ENCODE measurements around the gene UNC5C.

The UNC5C gene

DNA sequence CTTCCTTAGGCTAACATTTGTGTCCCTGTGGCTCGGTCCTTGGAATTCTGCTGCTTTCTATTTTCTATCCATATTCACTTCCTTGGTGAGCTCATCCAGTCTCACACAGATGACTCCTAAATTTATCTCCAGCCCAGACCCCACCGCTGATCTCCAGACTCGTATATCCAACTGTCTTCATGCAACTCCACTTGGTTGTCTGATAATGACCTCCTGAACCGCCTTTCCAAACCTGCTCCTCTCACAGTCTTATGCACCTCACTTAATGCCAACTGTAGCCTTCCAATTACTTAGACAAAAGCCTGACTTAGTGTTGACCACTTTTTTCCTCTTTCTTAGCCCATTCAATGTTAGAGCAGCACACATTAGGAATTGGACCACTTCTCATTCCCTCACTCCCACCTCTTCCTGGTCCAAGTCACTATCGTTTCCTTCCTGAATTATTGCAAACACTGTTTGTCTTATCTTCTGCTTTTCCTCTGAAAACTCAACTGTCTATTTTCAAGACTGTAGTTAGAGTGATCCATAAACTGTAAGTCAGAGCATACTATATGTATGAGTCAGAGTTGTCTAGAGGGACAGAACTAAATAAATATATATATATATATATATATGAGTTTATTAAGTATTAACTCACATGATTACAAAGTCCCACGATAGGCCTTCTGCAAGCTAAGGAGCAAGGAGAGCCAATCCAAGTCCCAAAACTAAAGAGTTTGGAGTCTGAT is 292.5 kb downstream of the UNC5C start:
- peak; percentile 3 for DNase-seq

DNA sequence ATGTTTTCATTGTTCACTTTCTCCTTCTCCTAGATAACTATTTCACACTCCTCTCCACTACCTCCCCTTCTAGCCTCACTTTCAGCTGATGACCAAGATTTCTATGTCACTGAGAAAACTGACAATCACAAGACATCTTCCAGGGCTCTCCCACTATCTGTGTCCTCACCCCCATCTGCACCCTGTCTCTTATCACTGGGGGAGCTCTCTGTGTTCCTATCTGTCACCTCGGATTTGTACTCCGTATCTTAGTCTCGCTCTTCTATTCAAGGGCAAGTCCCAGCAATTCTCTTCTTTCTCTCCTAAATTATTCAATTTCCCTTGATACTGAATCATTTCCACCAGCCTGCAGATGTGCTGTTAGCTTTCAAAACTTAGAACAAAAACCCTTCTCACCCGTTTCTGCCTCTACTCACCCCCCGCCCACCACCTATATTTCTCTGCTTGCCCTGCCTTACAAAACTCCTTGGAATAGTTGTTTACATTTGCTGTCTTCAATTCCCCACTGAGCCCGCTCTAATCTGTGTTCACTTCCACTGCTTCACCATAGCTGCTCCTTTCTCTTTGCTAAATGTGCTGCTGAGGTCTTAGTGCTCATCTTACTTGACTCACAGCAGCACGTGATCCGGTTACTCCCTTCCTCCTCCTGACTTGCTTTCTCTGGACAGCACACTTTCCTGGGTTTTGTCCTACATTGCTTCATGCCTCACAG is 293.2 kb downstream of the UNC5C start:
- DNase-seq: peak; percentile 36

DNA sequence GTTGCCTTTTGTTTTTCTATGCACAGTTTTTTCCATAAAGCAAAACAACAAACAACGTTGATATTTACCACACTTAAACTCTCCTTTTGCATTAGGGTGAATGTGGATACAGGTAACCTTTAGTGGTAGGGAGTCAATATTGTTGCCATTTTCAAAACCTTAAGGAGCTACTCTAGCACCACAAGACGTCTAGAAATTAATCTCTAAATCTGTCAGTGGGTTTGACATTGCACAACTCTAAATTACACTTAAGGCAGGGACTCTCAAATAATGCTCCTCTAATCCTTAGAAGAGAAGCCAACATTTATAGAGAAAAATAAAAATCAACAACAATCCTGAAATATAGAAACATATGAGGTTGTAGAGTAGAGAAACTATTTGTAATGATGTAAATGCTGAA is 297.2 kb downstream of the UNC5C start:
- no peak for DNase-seq

DNA sequence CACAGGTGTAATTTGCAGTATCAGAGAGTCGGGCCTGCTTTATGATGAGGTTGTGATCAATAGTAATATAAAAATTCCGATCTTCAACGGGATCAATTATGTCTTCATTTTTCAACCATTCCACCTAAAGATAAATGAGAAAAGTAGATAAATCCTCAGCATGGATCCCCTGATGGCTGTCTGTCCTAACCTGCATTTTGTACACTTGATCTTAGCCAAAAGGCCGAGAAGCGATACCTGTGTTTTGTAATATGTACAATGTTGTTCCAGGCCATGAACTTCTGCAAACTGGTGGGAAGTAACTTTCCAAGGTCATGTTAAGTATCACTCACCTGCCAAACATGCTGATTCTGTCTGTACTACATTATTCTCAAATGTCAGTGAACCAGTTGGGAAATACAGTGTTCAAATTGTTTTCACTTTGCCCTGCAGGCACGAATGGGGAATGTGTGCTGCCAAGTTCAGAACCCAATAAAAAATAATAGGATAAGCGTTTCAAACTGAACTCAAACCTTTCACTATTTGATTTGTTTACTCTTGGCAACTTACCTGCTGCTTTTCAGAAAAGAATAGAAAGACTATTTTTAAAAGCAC is 298.1 kb downstream of the UNC5C start:
- DNase-seq: no peak

DNA sequence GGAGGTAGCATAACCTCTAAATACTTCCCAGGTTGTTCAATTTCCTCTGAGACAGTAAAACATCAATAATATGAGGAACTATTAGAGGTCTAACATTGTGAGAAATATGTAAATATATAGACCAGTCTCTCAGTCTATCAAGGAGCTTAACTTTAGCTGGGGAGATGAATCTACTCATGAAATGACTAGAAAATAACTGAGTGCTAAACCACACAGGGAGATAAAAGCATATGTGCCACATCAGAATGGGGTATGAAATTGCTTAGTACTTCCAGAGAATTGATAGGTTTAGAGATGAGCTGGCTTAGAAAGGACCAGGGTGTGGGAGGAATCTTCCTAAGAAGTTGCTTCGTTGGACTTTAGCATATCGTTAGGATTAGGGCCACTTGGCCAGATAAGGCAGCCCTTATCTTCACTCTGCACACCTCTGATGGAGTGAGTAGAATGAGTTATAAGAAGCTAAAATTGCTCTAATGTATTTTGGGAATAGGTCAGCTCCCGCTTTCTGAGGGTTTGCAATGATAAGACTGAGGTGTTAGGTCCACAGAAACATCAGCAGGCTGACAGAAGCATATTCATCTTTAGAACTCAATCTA is 299.2 kb downstream of the UNC5C start:
- no peak for DNase-seq

DNA sequence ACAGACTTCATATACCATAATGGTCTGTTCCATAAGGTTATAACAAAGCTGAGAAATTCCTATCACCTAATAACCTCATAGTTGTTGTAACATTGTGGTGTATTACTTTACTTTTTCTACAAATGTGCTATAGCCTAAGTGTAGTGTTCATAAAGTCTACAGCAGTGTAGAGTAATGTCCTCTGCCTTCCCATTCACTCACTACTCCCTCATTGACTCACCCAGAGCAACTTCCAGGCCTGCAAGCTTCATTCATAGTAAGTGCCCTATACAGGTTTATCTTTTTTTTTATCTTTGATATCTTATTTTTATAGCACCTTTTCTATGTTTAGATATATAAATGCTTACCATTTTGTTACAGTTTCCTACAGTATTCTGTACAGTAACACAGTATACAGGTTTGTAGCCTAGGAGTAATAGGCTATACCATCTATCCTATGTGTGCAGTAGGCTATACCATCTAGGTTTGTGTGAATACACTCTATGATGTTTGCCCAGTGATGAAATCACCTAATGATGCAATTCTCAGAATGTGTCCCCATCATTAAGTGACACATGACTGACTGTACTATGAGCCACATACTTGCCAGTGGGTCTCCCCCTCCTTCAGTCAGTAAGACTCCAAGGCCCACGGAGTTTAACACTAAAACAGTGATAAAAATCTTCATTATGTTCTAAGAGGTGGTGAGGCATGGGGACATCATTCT is 299.9 kb downstream of the UNC5C start:
- DNase-seq: no peak

DNA sequence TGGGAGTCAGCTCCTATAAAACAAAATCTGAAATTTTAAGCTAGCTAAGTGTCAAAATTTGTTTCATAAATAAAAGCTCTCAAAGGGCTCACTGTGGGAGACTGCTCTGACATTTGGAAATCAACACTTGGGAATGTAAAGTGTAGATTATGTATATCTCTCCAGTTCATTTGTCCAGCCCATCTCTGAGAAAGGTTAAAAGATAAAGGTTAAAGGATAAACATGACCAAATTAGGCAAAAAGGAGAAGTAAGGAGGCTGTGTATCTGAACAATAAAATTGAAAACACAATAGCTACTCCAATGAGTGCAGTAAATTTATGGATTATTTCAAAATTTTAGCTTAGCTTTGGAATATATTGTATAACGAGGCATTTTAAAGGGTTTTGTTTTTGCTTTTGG is 304.9 kb downstream of the UNC5C start:
- DNase-seq: no peak

DNA sequence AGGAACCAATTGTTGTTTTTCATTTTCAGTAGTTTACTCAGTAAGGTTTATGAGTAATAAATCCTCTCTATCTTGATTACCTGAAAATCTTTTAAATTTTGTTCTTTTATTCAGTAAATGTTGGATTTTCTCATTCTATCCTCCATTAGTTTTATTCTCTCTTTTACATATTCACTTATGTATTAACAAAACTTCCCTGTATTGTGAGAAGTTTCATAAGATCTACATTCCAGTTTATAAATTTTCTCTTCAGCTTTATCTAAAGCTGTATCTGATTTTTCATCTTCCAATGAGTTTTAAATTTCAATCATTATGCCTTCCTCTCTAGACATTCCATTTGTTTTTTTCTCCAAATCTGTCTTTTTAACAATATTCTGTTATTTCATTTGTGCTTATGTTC is 310.2 kb downstream of the UNC5C start:
- no peak for DNase-seq

DNA sequence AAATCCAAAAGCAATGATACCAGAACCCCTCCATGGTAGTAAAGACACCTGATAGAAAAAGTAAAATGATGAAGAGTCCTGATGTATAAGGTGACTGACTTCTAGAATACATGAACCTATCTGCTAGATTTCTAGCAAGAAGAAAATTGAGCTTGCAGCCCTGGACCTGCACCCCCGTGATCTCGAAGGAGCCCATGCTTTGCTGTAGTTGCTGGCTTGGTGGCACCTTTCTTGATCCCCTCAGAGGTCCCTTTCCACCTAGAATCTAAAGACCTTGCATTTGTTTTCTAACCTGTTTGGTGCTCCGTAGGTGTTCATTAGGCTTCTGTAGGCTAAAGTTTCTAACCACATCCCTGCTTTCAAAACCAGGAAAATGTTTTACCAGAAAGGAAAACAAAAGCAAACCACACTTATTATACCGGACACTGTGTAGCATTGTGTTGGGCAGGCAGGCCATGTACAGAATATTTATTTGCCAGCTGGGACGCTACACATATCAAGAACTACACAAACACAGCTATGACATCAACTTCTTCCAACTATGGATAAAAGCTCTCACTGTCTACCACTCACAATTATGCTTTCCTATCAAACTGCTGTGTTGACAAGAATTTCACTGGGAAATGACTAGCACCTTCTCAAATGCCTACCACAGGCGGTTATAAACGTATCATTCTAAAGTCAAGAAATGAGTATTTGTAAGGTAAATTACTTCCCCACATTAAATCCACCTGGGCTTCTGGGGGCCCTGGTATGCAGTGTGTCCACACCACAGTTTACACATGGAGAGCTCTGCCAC is 316.2 kb downstream of the UNC5C start:
- no peak for DNase-seq

DNA sequence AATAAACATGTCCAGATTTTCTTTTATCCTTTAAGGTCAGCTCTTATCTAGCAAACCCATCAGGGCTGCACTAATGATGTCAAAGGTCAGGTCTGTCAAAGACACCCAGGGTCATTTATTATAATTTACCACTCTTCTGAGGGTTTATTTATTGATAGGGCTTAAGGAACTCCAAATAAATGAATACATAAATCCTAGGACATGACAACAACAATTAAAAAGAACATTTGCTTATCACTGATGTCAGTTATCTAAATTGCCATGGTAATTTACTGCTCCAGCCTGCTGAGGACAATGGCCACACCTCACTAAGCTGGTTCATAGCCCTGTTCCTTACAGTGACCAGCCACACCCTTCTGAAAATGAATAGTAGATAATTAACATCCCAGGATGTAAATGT is 317.1 kb downstream of the UNC5C start:
- DNase-seq: no peak

DNA sequence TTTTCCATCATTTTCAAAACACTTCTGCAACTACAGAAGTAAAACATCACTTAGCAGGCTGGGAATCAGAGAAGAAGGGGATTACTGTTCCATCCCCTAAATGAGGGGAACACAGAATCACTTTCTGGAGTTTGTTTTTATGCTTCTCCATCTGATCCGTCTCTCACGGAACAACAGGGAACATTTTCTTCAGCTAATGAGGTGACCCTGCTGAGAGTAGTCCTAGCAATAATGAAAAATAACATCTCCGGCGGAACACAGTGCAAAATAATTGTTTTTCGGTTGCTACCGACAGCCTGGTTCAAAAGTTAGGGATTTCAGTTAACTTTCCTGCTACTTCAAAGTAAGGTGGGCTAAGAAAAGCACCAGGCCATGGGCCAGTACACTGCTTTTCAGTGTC is 322.9 kb downstream of the UNC5C start:
- DNase-seq: no peak

DNA sequence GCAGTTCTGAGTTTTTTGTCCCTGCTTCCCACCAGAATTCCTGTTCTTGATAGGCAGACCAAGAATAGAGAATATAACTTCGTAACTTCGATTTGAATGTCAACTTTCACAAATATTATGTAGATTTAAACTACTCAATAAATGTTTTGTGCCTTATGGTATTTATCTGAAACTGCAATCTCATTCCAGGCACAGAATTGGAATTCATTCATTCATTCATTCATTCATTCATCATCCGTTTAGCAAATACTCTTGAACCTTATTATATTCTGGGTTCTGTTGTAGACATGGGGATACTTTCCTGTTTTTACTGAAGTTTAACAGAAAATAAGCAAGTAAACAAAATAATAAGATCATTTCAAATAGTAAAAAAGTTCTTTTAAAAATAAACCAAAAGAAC is 324.4 kb downstream of the UNC5C start:
- no peak for DNase-seq

DNA sequence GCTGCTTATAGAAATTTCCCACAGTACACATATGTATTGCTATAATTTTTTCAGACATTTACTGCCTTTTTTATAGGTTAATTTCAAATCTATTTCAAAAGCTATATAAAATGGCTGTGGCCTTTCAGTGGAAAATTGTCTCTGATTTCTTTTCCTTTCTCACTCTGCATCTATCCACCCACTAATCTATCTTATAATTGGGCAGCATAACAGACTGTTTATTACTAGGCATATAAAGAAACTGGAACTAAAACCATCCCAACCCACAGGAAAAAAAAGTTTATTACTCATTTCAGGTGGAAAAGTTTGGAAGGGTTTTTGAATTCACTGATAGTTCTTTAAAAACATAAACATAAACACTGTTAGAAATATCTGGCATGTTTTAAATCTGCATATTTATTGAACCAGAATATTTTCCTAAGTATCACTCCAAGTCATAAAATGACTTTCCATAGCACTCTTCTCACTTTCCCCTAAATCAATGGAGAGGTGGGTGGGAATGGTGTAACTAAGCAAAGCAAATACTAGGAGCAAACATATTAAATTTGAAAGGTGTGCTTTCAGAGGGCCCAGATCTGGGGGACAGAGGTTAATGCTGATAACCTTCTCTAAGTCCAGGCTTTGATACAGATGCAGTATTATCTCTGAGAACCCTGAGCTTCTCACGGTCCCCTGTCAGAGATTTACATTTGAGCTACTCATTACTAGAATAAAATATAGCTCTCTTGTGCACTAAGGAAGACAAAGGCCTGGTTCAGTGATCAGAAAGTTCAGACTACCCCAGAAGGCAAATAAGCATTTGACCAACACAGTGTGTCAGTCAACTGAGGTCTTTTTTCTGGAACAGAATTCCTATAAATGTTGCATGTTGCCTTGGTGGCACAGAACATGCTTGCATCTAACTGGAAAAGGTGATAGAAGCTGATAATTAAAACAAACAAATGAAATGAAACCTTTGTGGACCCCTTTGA is 328.3 kb downstream of the UNC5C start:
- no peak for DNase-seq

DNA sequence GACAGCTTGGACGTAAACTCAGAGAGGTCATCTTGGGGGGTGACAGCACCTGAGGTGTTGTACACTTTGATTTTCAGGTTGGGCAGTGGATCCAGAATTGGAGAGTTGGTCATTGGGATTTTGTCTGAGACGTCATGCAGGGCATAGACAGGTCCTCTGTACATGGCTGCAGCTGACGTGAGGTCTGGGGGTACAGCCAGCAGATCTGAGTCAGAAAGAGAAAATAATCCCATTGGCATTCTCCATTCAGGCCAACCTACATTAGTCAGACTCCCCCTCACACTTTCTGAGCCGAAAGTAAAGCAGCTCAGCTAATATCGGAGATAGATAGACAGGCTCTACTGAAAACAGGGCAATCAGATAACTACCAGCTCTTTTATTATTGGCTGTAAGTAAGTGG is 329.7 kb downstream of the UNC5C start:
- peak; percentile 46 for DNase-seq

DNA sequence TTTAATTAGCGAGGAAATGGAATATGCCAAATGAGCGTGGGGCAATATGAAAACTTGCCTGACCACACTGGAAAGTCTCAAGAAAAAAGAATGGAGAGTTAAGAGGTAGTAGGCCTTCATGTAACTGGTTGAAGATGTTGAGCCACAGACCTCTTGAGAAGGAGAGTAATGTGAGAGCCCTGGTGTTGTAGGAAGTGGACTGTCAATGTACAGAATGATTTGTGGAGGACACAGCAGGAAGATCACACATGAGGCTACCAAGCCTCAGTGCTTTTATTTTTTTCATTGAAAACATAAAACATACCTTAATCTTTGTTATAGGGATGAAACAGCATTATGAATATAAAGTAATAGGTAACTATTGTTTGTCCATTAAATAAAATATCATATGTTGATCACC is 331.6 kb downstream of the UNC5C start:
- DNase-seq: no peak

DNA sequence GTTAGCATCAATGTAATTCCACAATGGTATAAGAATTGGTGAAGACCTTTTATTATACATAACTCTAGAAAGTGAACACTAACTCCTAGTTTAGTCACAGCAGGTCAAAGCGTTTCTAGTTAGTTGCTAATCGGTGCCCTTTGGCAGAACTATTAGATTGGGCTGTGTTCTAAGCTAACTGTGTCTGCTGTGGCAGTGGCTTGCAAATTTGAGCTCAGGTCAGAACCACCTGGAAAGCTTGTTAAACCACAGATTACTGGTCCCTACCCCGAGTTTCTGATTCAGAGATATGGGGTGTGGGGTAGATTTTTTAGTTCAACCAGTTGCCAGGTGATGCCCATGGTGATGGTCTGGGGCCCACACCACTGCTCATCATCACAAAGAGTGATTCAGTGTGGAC is 332.1 kb downstream of the UNC5C start:
- DNase-seq: no peak

DNA sequence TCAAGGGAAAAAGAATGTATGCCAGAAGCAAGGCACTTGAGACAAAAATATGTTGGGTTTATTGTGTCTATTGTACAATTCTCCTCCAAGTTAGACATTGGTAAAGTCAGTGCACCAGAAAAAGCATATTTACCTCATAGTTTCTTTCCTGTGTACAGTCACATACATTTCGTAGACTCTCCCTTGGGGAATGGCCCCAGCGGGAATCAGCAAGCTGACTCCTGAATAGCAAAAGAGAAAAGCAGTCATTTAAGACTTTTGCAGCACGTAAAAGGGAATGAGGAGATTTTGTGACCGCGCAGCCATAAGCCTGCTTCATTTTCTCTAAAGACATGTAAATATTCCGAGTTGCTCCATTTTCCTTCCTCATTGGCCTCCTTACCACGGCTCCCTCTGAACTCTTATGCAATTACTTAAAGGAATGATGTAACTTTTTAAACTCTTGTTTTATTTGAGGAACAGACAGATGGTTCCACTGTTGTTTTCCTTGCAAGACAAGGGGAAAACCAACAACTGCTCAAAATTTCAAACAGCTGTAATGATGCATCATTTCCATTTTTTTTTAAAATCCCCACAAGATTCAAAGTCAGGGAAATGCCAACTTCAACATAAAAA is 332.7 kb downstream of the UNC5C start:
- DNase-seq: peak; percentile 5

DNA sequence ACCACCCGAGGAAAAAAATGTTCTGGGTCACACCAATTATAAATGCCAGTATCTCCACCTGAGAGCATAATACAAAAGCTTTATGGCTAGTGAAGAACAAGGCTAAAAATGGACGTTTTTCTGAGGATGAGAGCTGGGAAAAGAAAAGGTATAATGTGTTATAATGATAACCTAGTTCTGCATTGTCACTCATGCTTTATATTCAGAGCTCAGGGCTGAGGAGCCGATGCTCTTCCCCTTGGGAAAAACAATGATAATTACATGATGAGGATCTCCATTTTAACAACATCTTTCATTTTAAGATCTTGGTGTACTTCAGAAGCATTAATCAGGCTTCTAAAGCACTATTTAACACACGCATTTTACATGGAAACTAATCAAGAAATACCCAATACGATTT is 333.7 kb downstream of the UNC5C start:
- DNase-seq: no peak

DNA sequence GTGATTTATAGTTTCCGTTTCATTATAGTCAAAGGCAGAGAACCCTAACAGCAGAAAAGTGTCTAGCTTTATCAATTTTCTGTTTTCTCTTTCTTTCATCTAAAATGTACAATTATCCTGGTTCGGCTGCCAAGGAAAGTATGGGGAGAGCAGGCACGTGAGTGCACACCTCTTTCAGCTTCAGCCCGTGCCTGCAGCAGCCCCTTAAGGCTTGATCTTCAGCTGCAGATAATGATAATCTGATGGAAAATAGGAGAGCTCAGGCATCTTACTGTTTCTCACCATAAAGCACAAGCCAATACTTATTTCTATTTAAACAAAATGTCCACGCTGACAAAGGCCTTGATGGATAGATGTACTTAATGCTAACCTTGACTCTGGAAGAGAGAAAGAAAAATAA is 334.4 kb downstream of the UNC5C start:
- DNase-seq: no peak

DNA sequence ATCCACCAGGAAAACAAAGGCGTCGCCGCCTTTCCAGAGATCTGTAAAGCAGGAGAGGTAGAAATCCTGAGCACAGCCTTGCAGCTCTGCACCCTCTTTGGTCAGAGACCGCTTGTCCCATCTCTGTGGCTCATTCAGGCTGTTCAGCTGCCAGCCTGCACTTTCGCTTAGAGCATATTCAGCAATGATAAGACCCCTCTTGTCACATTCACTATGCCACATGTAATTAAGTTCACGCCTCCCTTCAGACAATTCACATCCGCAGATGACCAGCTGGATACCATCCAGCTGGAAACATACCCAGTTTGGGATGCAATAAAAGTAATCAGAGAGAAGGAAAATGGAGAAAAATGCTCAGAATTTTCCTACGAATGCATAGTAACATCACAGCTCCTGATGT is 335.4 kb downstream of the UNC5C start:
- DNase-seq: no peak

DNA sequence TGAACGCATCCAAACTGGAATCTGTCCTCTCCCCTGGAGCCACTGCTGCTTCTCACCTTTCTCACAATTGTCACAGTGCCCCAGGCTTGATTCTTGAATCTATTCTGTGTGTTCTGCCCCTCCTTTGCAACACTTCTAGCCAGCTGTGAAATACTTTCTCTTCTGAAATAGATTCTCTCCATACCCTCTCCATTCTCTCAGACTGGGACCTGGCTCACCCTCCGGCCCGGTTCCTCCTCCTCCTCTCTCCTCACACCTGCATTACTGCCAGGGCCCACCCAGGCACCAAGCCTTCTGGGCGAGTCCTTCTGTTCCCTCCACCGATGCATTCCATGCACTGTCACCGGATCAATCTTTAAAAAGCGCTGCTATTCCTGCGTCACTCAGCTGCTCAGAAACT is 336.1 kb downstream of the UNC5C start:
- DNase-seq: no peak

Data from fibroblast of skin of right quadriceps (primary cell).